H1 (cell line): Measurements from ENCODE around the gene CTNND2. TPM values are rescaled to one million over a fixed set of nuclear protein-coding genes. Genes with fewer than 3 reads are reported as not detected.

Experiments used
- CTCF ChIA-PET: fragments of 300-600 bp; sonication (Branson Sonifier 250); formaldehyde crosslinking; loops from one replicate; lab custom pipeline; 2021; ENCODE audit not compliant: partially characterized antibody; lab: Charles Lee
- POLR2A ChIA-PET: fragments of 300-600 bp; sonication (Branson Sonifier 250); formaldehyde crosslinking; loops from one replicate; lab custom pipeline; 2021; ENCODE audit warnings: inconsistent platforms; ENCODE audit not compliant: partially characterized antibody; lab: Charles Lee
- DNase-seq, 2 experiments: peaks; one replicate each; pipeline versions ENCODE4 v3.0.0 to v3.0.0-alpha.2; 2010 to 2022; ENCODE audit warnings: low spot score in 2 of 2, low read depth in 1 of 2, mixed read lengths in 1 of 2
- FAIRE-seq: peaks from 2 replicates; lab custom pipeline; 2011; peaks lifted over from hg19 to GRCh38; lab: Jason Lieb, UNC
- H2AFZ ChIP-seq: 2 replicates; pipeline ENCODE4 v1.8.1; 2012; ENCODE audit warnings: low read length, inconsistent platforms
- H2AK5ac ChIP-seq: 2 replicates; pipeline ENCODE4 v1.6.1; 2013; ENCODE audit warnings: low read depth, low read length
- H2BK120ac ChIP-seq: replicated peaks from 2 replicates; pipeline ENCODE3; 2013; ENCODE audit warnings: low read depth, low read length, inconsistent platforms
- H2BK12ac ChIP-seq: 2 replicates; pipeline ENCODE4 v1.6.1; 2013; ENCODE audit warnings: low read depth, low read length
- H2BK15ac ChIP-seq: 2 replicates; pipeline ENCODE4 v1.6.1; 2013; ENCODE audit warnings: low read length
- H2BK20ac ChIP-seq: 2 replicates; pipeline ENCODE4 v1.6.1; 2013; ENCODE audit warnings: low read length
- H2BK5ac ChIP-seq: 2 replicates; pipeline ENCODE4 v1.6.1; 2013; ENCODE audit warnings: low read depth, low read length
- H3K14ac ChIP-seq: 2 replicates; pipeline ENCODE4 v1.6.1; 2013; ENCODE audit warnings: inconsistent platforms; ENCODE audit not compliant: insufficient read length
- H3K18ac ChIP-seq: 2 replicates; pipeline ENCODE4 v1.6.1; 2013; ENCODE audit warnings: low read length; ENCODE audit errors: extremely low read depth
- H3K23ac ChIP-seq: 2 replicates; pipeline ENCODE4 v1.6.1; 2013; ENCODE audit warnings: inconsistent platforms; ENCODE audit not compliant: insufficient read length
- H3K23me2 ChIP-seq: 2 replicates; pipeline ENCODE4 v1.6.1; 2013; ENCODE audit warnings: low read depth, low read length
- H3K27ac ChIP-seq: 2 replicates; pipeline ENCODE4 v1.6.1; 2011; ENCODE audit warnings: low read depth, low read length, inconsistent platforms
- H3K27me3 ChIP-seq, 4 experiments: replicated peaks in 1 of 4; 1 replicate in 1 of 4; 2 replicates in 3 of 4; pipeline versions ENCODE4 v1.6.1 to v1.8.1; 2011 to 2013; ENCODE audit warnings: low read length in 3 of 4, mild to moderate bottlenecking in 3 of 4, inconsistent platforms in 2 of 4, mixed read lengths in 2 of 4, moderate library complexity in 1 of 4; ENCODE audit not compliant: control insufficient read depth in 3 of 4, insufficient read depth in 3 of 4; ENCODE audit errors: extremely low read depth in 1 of 4
- H3K36me3 ChIP-seq, 4 experiments: 2 replicates each; pipeline versions ENCODE4 v1.6.1 to v1.8.1; 2011 to 2013; ENCODE audit warnings: mild to moderate bottlenecking in 4 of 4, low read length in 3 of 4, moderate library complexity in 2 of 4, control low read depth in 1 of 4, inconsistent platforms in 1 of 4; ENCODE audit not compliant: insufficient read depth in 4 of 4, control insufficient read depth in 2 of 4
- H3K4ac ChIP-seq: replicated peaks from 2 replicates; pipeline ENCODE3; 2013; ENCODE audit warnings: low read length, low read depth, mixed read lengths, inconsistent platforms; ENCODE audit not compliant: insufficient read length
- H3K4me1 ChIP-seq, 4 experiments: replicated peaks in 1 of 4; 1 replicate in 1 of 4; 2 replicates in 3 of 4; pipeline versions ENCODE4 v1.6.1 to v1.8.1; 2011 to 2013; ENCODE audit warnings: low read length in 3 of 4, inconsistent platforms in 2 of 4, mixed read lengths in 1 of 4; ENCODE audit not compliant: insufficient read depth in 4 of 4, control insufficient read depth in 3 of 4
- H3K4me2 ChIP-seq, 2 experiments: 2 replicates each; pipeline versions ENCODE4 v1.6.1 to v1.8.1; 2011 to 2013; ENCODE audit warnings: low read depth in 2 of 2, low read length in 2 of 2, control low read depth in 1 of 2, inconsistent platforms in 1 of 2, mild to moderate bottlenecking in 1 of 2; ENCODE audit not compliant: insufficient read depth in 1 of 2
- H3K4me3 ChIP-seq, 4 experiments: fragments of 200-600, 300-600 bp in 1 of 4; sonication (generic), shearing (Covaris generic), sonication (Bioruptor Twin) in 1 of 4; 2 replicates each; pipeline versions ENCODE4 v1.5.1 to v1.8.1; 2011 to 2016; ENCODE audit warnings: low read length in 4 of 4, low read depth in 3 of 4, control low read depth in 2 of 4, inconsistent platforms in 2 of 4, mild to moderate bottlenecking in 2 of 4, mixed read lengths in 1 of 4, moderate library complexity in 1 of 4; ENCODE audit not compliant: insufficient read depth in 2 of 4; ENCODE audit errors: extremely low read depth in 1 of 4
- H3K56ac ChIP-seq: replicated peaks from 2 replicates; pipeline ENCODE3; 2013; ENCODE audit warnings: low read depth, mild to moderate bottlenecking, mixed read lengths, low read length, inconsistent platforms; ENCODE audit not compliant: insufficient read length
- H3K79me1 ChIP-seq: 2 replicates; pipeline ENCODE4 v1.6.1; 2013; ENCODE audit warnings: low read depth, low read length, control low read depth
- H3K79me2 ChIP-seq, 2 experiments: 2 replicates each; pipeline versions ENCODE4 v1.6.1 to v1.8.1; 2012 to 2013; ENCODE audit warnings: low read length in 2 of 2, mild to moderate bottlenecking in 2 of 2, inconsistent platforms in 1 of 2; ENCODE audit not compliant: insufficient read depth in 2 of 2, control insufficient read depth in 1 of 2
- H3K9ac ChIP-seq, 4 experiments: replicated peaks in 1 of 4; 1 replicate in 1 of 4; 2 replicates in 3 of 4; pipeline versions ENCODE4 v1.6.1 to v1.8.1; 2011 to 2013; ENCODE audit warnings: low read depth in 3 of 4, low read length in 3 of 4, control low read depth in 2 of 4, mild to moderate bottlenecking in 2 of 4, moderate library complexity in 2 of 4, inconsistent platforms in 1 of 4; ENCODE audit errors: extremely low read depth in 1 of 4
- H3K9me3 ChIP-seq, 2 experiments: 2 replicates each; pipeline versions ENCODE4 v1.6.1 to v1.8.1; 2012 to 2013; ENCODE audit warnings: mild to moderate bottlenecking in 2 of 2, moderate library complexity in 2 of 2, control low read depth in 1 of 2, inconsistent platforms in 1 of 2, low read depth in 1 of 2, low read length in 1 of 2, mixed read lengths in 1 of 2; ENCODE audit not compliant: insufficient read depth in 2 of 2
- H4K20me1 ChIP-seq, 2 experiments: replicated peaks in 1 of 2; 2 replicates each; pipeline versions ENCODE3 to v1.8.1; 2011 to 2013; ENCODE audit warnings: inconsistent platforms in 2 of 2, low read length in 2 of 2, mild to moderate bottlenecking in 1 of 2; ENCODE audit not compliant: insufficient read depth in 2 of 2, control insufficient read depth in 1 of 2
- H4K5ac ChIP-seq: 2 replicates; pipeline ENCODE4 v1.6.1; 2013; ENCODE audit warnings: low read length, low read depth, mixed read lengths, inconsistent platforms; ENCODE audit not compliant: insufficient read length
- H4K8ac ChIP-seq: 2 replicates; pipeline ENCODE4 v1.8.0; 2013; ENCODE audit warnings: mild to moderate bottlenecking, moderate library complexity, low read length, inconsistent platforms; ENCODE audit not compliant: insufficient read depth; ENCODE audit errors: extremely low read depth
- H4K91ac ChIP-seq: replicated peaks from 2 replicates; pipeline ENCODE3; 2013; ENCODE audit warnings: low read length, mixed read lengths, inconsistent platforms; ENCODE audit not compliant: insufficient read length
- ATF2 ChIP-seq: IDR thresholded peaks from 2 replicates; pipeline ENCODE4 v1.6.1; 2012; ENCODE audit warnings: low read length, inconsistent platforms
- BRCA1 ChIP-seq: IDR thresholded peaks from 2 replicates; pipeline ENCODE4 v1.6.1; 2012; ENCODE audit warnings: low read depth, low read length, improper control_type of control experiment
- CBX5 ChIP-seq: fragments of 300-800, 300-1000 bp; sonication (generic); IDR thresholded peaks from 2 replicates; pipeline ENCODE4 v1.7.1; 2016; ENCODE audit warnings: antibody characterized with exemption, low read length, low read depth
- CEBPB ChIP-seq: IDR thresholded peaks from 2 replicates; pipeline ENCODE4 v1.6.1; 2012; ENCODE audit warnings: low read depth, low read length
- CHD1 ChIP-seq: IDR thresholded peaks from 2 replicates; pipeline ENCODE4 v1.6.1; 2012; ENCODE audit warnings: low read depth, low read length, improper control_type of control experiment
- CREB1 ChIP-seq: IDR thresholded peaks from 2 replicates; pipeline ENCODE4 v1.6.1; 2012; ENCODE audit warnings: inconsistent platforms
- KDM4A ChIP-seq: IDR thresholded peaks from one replicate; pipeline ENCODE4 v1.7.1; 2012; ENCODE audit warnings: low read depth, mild to moderate bottlenecking, moderate library complexity, low read length, inconsistent platforms; ENCODE audit not compliant: severe bottlenecking
- POLR2AphosphoS5 ChIP-seq: IDR thresholded peaks from 2 replicates; pipeline ENCODE4 v1.6.1; 2011; ENCODE audit warnings: low read depth, low read length
- RAD21 ChIP-seq, 2 experiments: IDR thresholded peaks in 1 of 2; conservative IDR thresholded peaks in 1 of 2; 2 replicates each; pipeline ENCODE4 v1.6.1; 2011; ENCODE audit warnings: low read depth in 2 of 2, low read length in 2 of 2, improper control_type of control experiment in 1 of 2, inconsistent platforms in 1 of 2, mild to moderate bottlenecking in 1 of 2, moderate library complexity in 1 of 2
- SAP30 ChIP-seq: fragments of 300-600 bp; sonication (generic); IDR thresholded peaks from 2 replicates; pipeline ENCODE4 v1.7.1; 2012; ENCODE audit warnings: low read length, moderate library complexity, mild to moderate bottlenecking, inconsistent platforms; ENCODE audit not compliant: insufficient read depth, insufficient replicate concordance
- SIRT6 ChIP-seq: IDR thresholded peaks from one replicate; pipeline ENCODE4 v1.7.1; 2012; ENCODE audit warnings: low read length, inconsistent platforms
- SIX5 ChIP-seq: IDR thresholded peaks from 2 replicates; pipeline ENCODE4 v1.6.1; 2011; ENCODE audit warnings: mild to moderate bottlenecking, low read depth, low read length
- SP4 ChIP-seq: IDR thresholded peaks from 2 replicates; pipeline ENCODE4 v1.6.1; 2012; ENCODE audit warnings: low read length, inconsistent platforms
- TBP ChIP-seq: IDR thresholded peaks from 2 replicates; pipeline ENCODE4 v1.6.1; 2011; ENCODE audit warnings: low read depth, low read length, improper control_type of control experiment
- WGBS, 2 experiments: shearing (Covaris generic) in 1 of 2; methylation state at CpG; one replicate each; pipeline versions ENCODE4 v1.1.6 to v1.1.7; 2013 to 2015; ENCODE audit warnings: low lambda C conversion rate in 2 of 2, mixed read lengths in 2 of 2, inconsistent platforms in 1 of 2, low coverage in 1 of 2, missing lambda C conversion rate in 1 of 2; ENCODE audit not compliant: insufficient replicate concordance in 2 of 2, insufficient coverage in 1 of 2, insufficient read length in 1 of 2; ENCODE audit errors: extremely low coverage in 1 of 2, missing lambda C conversion rate in 1 of 2; 5-methylcytosine and 5-hydroxymethylcytosine counted together
- polyA plus RNA-seq, 7 experiments: library from polyadenylated mRNA; depleted of rRNA in 3 of 7; stranded (reverse) in 5 of 7; unstranded in 2 of 7; fragments of >200 nt in 5 of 7; fragments of 200-250 nt in 2 of 7; gene quantifications; 1 replicate in 5 of 7; 2 replicates in 1 of 7; 4 replicates in 1 of 7; pipeline versions ENCODE4 v1.2.1 to v1.2.3, GENCODE V29; 2011 to 2013; ENCODE audit warnings: missing spikeins in 2 of 7, mixed read lengths in 2 of 7
- total RNA-seq: library from RNA; stranded (reverse); fragmentation: NEBNext Ultra II Directional; extraction: Animal tissue kit (Norgen Biotek cat#: 25700); gene quantifications from 2 replicates; pipeline ENCODE4 v1.2.1, GENCODE V29; 2021

The CTNND2 gene
- total and polyA plus RNA-seq, 2 of the 8 experiments (the other 6 are each of a cell fraction or from before 2014, with no cell fraction given) = 7.4 to 14.2 TPM

- no peak overlapping the region for H3K9ac ChIP-seq
- no peak overlapping the region for H3K23ac ChIP-seq
- no peak overlapping the region for H3K4me3 ChIP-seq
- H4K91ac ChIP-seq = no peak overlapping the region
- H2AK5ac ChIP-seq = no peak overlapping the region
- no peak for FAIRE-seq
- no peak overlapping the region for H4K5ac ChIP-seq
- ChIA-PET CTCF (no interaction called here), POLR2A (no interaction called here)
- H3K9me3 ChIP-seq = no peaks in the 10 kb centered on the region
- no peak overlapping the region for H3K56ac ChIP-seq
- no peaks in the 10 kb centered on the region for H3K79me1 ChIP-seq
- H3K4ac ChIP-seq = no peak overlapping the region
- no peak overlapping the region for H2BK12ac ChIP-seq
- H3K18ac ChIP-seq = no peak overlapping the region
- 94% methylated on average over 5 of the region's 5 CpGs; no CpG with 5 or more reads in 1 of the 2 experiments for WGBS, 2 experiments
- H3K14ac ChIP-seq = no peak overlapping the region
- H3K27me3 ChIP-seq = no peaks in the 10 kb centered on the region
- H4K8ac ChIP-seq = no peak overlapping the region
- H2BK15ac ChIP-seq = no peak overlapping the region
- H3K27ac ChIP-seq = no peak overlapping the region
- peaks cover 0 to 6% (median 3%) of the 10 kb centered on the region in 4 experiments; a peak in 2 of 7 replicates for H3K4me1 ChIP-seq
- H2AFZ ChIP-seq = no peak overlapping the region
- no peaks in the 10 kb centered on the region for H4K20me1 ChIP-seq
- no peak overlapping the region for H2BK120ac ChIP-seq
- H3K23me2 ChIP-seq = no peaks in the 10 kb centered on the region
- H2BK20ac ChIP-seq = no peak overlapping the region
- H3K36me3 ChIP-seq = no peaks in the 10 kb centered on the region
- DNase-seq = no peak
- H2BK5ac ChIP-seq = no peak overlapping the region
- no peak overlapping the region for H3K4me2 ChIP-seq
- H3K79me2 ChIP-seq = no peaks in the 10 kb centered on the region
- no peak for TF ChIP-seq SIRT6
- no peak for TF ChIP-seq BRCA1
- no peak for TF ChIP-seq CHD1
- no peak for TF ChIP-seq SAP30
- no peak for TF ChIP-seq CEBPB
- TF ChIP-seq SP4 = no peak
- TF ChIP-seq RAD21 (IDR thresholded peaks at IDR 0.05 in 1 of 2, conservative IDR thresholded peaks at IDR 0.05 in 1 of 2; ENCODE audit: low read depth in 2 of 2, low read length in 2 of 2) = no peak
- TF ChIP-seq CREB1 = no peak
- TF ChIP-seq SIX5 = no peak
- no peak for TF ChIP-seq CBX5
- no peak for TF ChIP-seq KDM4A
- no peak for TF ChIP-seq ATF2
- no peak for TF ChIP-seq TBP
- no peak for TF ChIP-seq POLR2AphosphoS5
Observed at GRCh38 chr5:11854936-11855335, 49.3 kb downstream of the CTNND2 start.
